ENCODE measurements around the gene ARID1A. TPM values are rescaled to one million over a fixed set of nuclear protein-coding genes. Genes with fewer than 3 reads are reported as not detected.

ARID1A gene
- total and polyA plus RNA-seq, 4 donors = 12.2 to 31.9 (median 20.2) TPM

DNA sequence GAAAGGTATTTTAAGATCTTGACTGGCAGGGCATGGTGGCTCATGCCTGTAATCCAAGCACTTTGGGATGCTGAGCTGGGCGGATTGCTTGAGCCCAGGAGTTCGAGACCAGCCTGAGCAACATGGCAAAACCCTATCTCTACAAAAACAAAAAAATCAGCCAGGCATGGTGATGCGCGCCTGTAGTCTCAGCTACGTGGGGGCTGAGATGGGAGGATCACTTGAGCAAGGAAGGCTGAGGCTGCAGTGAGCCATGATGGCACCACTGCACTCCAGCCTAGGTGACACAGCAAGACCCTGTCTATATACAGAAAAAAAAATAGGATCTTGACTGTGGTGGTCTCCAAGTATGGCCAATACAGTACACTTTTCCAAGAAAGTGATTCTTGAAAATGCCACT is 16.0 kb downstream of the ARID1A start (continued):
- TF ChIP-seq, protein P1, sequence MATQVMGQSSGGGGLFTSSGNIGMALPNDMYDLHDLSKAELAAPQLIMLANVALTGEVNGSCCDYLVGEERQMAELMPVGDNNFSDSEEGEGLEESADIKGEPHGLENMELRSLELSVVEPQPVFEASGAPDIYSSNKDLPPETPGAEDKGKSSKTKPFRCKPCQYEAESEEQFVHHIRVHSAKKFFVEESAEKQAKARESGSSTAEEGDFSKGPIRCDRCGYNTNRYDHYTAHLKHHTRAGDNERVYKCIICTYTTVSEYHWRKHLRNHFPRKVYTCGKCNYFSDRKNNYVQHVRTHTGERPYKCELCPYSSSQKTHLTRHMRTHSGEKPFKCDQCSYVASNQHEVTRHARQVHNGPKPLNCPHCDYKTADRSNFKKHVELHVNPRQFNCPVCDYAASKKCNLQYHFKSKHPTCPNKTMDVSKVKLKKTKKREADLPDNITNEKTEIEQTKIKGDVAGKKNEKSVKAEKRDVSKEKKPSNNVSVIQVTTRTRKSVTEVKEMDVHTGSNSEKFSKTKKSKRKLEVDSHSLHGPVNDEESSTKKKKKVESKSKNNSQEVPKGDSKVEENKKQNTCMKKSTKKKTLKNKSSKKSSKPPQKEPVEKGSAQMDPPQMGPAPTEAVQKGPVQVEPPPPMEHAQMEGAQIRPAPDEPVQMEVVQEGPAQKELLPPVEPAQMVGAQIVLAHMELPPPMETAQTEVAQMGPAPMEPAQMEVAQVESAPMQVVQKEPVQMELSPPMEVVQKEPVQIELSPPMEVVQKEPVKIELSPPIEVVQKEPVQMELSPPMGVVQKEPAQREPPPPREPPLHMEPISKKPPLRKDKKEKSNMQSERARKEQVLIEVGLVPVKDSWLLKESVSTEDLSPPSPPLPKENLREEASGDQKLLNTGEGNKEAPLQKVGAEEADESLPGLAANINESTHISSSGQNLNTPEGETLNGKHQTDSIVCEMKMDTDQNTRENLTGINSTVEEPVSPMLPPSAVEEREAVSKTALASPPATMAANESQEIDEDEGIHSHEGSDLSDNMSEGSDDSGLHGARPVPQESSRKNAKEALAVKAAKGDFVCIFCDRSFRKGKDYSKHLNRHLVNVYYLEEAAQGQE (IDR thresholded peaks at IDR 0.05) = no peak
- TF ChIP-seq HNF4A (conservative IDR thresholded peaks at IDR 0.05) = no peak
- TF ChIP-seq, protein P2, sequence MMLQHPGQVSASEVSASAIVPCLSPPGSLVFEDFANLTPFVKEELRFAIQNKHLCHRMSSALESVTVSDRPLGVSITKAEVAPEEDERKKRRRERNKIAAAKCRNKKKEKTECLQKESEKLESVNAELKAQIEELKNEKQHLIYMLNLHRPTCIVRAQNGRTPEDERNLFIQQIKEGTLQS (IDR thresholded peaks at IDR 0.05) = no peak

DNA sequence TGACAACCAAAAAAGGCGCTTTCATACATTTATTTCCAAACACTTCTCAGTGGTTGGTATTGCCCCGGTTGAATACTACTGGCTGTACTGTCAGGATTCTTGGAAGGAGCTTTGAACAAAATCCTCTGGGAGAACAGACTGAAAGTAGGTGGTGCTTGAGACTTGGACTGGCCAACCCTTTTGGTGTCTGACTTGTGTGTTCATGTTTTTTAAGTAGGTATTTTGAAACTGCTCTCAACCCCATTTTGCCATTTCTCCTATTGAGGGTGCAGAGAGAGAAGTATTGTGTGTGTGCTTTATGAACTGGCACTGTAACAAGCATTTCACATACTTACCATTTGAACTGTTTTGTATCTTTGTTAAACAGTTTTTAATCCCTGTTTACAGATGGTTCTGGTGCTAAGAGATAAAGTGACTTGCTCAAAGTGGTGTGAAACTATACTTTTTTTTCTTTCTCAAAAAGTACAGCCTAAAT is 21.2 kb downstream of the ARID1A start:
- peaks cover 0 to 4% (median 2%) of the 10 kb centered on the region in 4 donors for H3K36me3 ChIP-seq (ENCODE audit: control insufficient read depth in 4 of 4, insufficient read depth in 3 of 4, low read depth in 1 of 4, low read length in 3 of 4)
- no peak overlapping the region for H3K4me3 ChIP-seq (ENCODE audit: low read depth in 1 of 3, low read length in 3 of 3)
- H3K9me3 ChIP-seq (ENCODE audit: control insufficient read depth in 4 of 4, low read length in 3 of 4) = no peaks in the 10 kb centered on the region
- 68% methylated on average over 2 of the region's 2 CpGs for WGBS
- DNase-seq (ENCODE audit: low spot score) = no peak
- peaks cover 4 to 45% (median 14%) of the 10 kb centered on the region in 4 donors for H3K4me1 ChIP-seq (ENCODE audit: control insufficient read depth in 4 of 4, insufficient read depth in 4 of 4, low read length in 3 of 4)
- H3K27me3 ChIP-seq (ENCODE audit: control insufficient read depth in 4 of 4, insufficient read depth in 4 of 4, low read length in 3 of 4) = no peaks in the 10 kb centered on the region
- H3K9ac ChIP-seq (ENCODE audit: low read depth in 1 of 2, low read length in 2 of 2) = no peak overlapping the region
- H3K27ac ChIP-seq (ENCODE audit: low read depth in 1 of 2, low read length in 2 of 2) = no peak overlapping the region
- no peak for TF ChIP-seq GABPA (IDR thresholded peaks at IDR 0.05 in 1 of 2, conservative IDR thresholded peaks at IDR 0.05 in 1 of 2)
- TF ChIP-seq, protein P3, sequence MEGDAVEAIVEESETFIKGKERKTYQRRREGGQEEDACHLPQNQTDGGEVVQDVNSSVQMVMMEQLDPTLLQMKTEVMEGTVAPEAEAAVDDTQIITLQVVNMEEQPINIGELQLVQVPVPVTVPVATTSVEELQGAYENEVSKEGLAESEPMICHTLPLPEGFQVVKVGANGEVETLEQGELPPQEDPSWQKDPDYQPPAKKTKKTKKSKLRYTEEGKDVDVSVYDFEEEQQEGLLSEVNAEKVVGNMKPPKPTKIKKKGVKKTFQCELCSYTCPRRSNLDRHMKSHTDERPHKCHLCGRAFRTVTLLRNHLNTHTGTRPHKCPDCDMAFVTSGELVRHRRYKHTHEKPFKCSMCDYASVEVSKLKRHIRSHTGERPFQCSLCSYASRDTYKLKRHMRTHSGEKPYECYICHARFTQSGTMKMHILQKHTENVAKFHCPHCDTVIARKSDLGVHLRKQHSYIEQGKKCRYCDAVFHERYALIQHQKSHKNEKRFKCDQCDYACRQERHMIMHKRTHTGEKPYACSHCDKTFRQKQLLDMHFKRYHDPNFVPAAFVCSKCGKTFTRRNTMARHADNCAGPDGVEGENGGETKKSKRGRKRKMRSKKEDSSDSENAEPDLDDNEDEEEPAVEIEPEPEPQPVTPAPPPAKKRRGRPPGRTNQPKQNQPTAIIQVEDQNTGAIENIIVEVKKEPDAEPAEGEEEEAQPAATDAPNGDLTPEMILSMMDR (IDR thresholded peaks at IDR 0.05; ENCODE audit: low read depth, low read length, missing input control) = no peak
- TF ChIP-seq, protein P1 (IDR thresholded peaks at IDR 0.05) = no peak
- TF ChIP-seq NR2F2 (IDR thresholded peaks at IDR 0.05) = no peak
- TF ChIP-seq RAD21 (IDR thresholded peaks at IDR 0.05) = no peak
- TF ChIP-seq FOXA1 (IDR thresholded peaks at IDR 0.05) = no peak
- no peak for TF ChIP-seq SP1 (IDR thresholded peaks at IDR 0.05)
- TF ChIP-seq, protein P2 (IDR thresholded peaks at IDR 0.05) = no peak
- TF ChIP-seq EGR1 (IDR thresholded peaks at IDR 0.05; ENCODE audit: low read depth in 2 of 2) = no peak
- TF ChIP-seq, protein P4, sequence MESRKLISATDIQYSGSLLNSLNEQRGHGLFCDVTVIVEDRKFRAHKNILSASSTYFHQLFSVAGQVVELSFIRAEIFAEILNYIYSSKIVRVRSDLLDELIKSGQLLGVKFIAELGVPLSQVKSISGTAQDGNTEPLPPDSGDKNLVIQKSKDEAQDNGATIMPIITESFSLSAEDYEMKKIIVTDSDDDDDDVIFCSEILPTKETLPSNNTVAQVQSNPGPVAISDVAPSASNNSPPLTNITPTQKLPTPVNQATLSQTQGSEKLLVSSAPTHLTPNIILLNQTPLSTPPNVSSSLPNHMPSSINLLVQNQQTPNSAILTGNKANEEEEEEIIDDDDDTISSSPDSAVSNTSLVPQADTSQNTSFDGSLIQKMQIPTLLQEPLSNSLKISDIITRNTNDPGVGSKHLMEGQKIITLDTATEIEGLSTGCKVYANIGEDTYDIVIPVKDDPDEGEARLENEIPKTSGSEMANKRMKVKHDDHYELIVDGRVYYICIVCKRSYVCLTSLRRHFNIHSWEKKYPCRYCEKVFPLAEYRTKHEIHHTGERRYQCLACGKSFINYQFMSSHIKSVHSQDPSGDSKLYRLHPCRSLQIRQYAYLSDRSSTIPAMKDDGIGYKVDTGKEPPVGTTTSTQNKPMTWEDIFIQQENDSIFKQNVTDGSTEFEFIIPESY (IDR thresholded peaks at IDR 0.05) = no peak
- TF ChIP-seq FOXA2 (IDR thresholded peaks at IDR 0.05) = no peak
- TF ChIP-seq, protein P5, sequence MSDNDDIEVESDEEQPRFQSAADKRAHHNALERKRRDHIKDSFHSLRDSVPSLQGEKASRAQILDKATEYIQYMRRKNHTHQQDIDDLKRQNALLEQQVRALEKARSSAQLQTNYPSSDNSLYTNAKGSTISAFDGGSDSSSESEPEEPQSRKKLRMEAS (IDR thresholded peaks at IDR 0.05) = no peak
- TF ChIP-seq YY1 (IDR thresholded peaks at IDR 0.05) = no peak
- no peak for TF ChIP-seq RXRA (IDR thresholded peaks at IDR 0.05)
- TF ChIP-seq TAF1 (conservative IDR thresholded peaks at IDR 0.05) = no peak
- no peak for TF ChIP-seq HNF4G (IDR thresholded peaks at IDR 0.05)
